HepG2 (cell line): ENCODE data around the gene TMEM121. TPM values are rescaled to one million over a fixed set of nuclear protein-coding genes. Genes with fewer than 3 reads are reported as not detected.
A peak's percentile ranks its signal among the peaks of the same experiment; 100 is the strongest.

Experiments used
- FOXA1 ChIP-seq, 2 experiments: fragments of 450-650 bp in 1 of 2; sonication (generic) in 1 of 2; formaldehyde crosslinking in 1 of 2; IDR thresholded peaks; 2 replicates each; pipeline versions ENCODE4 v1.4.0 to v1.6.1; 2016 to 2020; ENCODE audit warnings: missing genetic modification reagents in 1 of 2
- GABPB1 ChIP-seq: IDR thresholded peaks from 2 replicates; pipeline ENCODE4 v1.6.1; 2016; ENCODE audit warnings: mild to moderate bottlenecking, missing genetic modification reagents, moderate library complexity, missing compliant biosample characterization
- GATAD1 ChIP-seq: IDR thresholded peaks from 2 replicates; pipeline ENCODE4 v1.6.1; 2016; ENCODE audit warnings: missing genetic modification reagents, missing compliant biosample characterization
- HCFC1 ChIP-seq: fragments of 150-350 bp; IDR thresholded peaks from 2 replicates; pipeline ENCODE4 v1.6.1; 2014; ENCODE audit warnings: low read depth, low read length
- IRF2 ChIP-seq: IDR thresholded peaks from 2 replicates; pipeline ENCODE4 v1.6.1; 2018; ENCODE audit warnings: missing genetic modification reagents, missing compliant biosample characterization
- KLF16 ChIP-seq, 2 experiments: sonication (generic) in 1 of 2; formaldehyde crosslinking in 1 of 2; IDR thresholded peaks; 2 replicates each; pipeline versions ENCODE4 v1.6.1 to v1.8.0; 2016 to 2023; ENCODE audit warnings: missing genetic modification reagents in 2 of 2, missing compliant biosample characterization in 1 of 2
- LCORL ChIP-seq, 2 experiments: fragments of 450-650 bp in 1 of 2; sonication (generic) in 1 of 2; formaldehyde crosslinking in 1 of 2; IDR thresholded peaks; 2 replicates each; pipeline versions ENCODE4 v1.5.0 to v1.6.1; 2017 to 2020; ENCODE audit warnings: antibody characterized with exemption in 1 of 2, missing genetic modification reagents in 1 of 2
- MAZ ChIP-seq, 2 experiments: sonication (generic) in 1 of 2; formaldehyde crosslinking in 1 of 2; IDR thresholded peaks; 2 replicates each; pipeline versions ENCODE4 v1.5.0 to v1.6.1; 2012 to 2020; ENCODE audit warnings: low read depth in 2 of 2, mild to moderate bottlenecking in 2 of 2, borderline replicate concordance in 1 of 2, improper control_type of control experiment in 1 of 2, low read length in 1 of 2, missing genetic modification reagents in 1 of 2, moderate library complexity in 1 of 2
- SP1 ChIP-seq, 2 experiments: fragments of 450-650 bp in 1 of 2; sonication (generic) in 1 of 2; formaldehyde crosslinking in 1 of 2; IDR thresholded peaks; 2 replicates each; pipeline versions ENCODE4 v1.4.0 to v1.6.1; 2016 to 2020; ENCODE audit warnings: missing genetic modification reagents in 1 of 2
- SP5 ChIP-seq: IDR thresholded peaks from 2 replicates; pipeline ENCODE4 v1.6.1; 2016; ENCODE audit warnings: low read depth, borderline replicate concordance
- ZMAT3 ChIP-seq: sonication (generic); formaldehyde crosslinking; conservative IDR thresholded peaks from 2 replicates; pipeline ENCODE4 v1.7.0; 2021; ENCODE audit warnings: missing genetic modification reagents
- ZNF678 ChIP-seq: sonication (generic); formaldehyde crosslinking; IDR thresholded peaks from 2 replicates; pipeline ENCODE4 v1.4.0; 2020; ENCODE audit warnings: mild to moderate bottlenecking, missing genetic modification reagents
- polyA plus RNA-seq, 8 experiments: library from polyadenylated mRNA; depleted of rRNA in 3 of 8; stranded (reverse) in 7 of 8; unstranded in 1 of 8; fragments of >200 nt; fragmentation: Illumina TruSeq in 4 of 8; extraction: Trizol in 4 of 8; gene quantifications; 2 replicates each; pipeline versions ENCODE4 v1.2.1 to v1.2.3, GENCODE V29; 2011 to 2016; ENCODE audit warnings: low read depth in 4 of 8, missing spikeins in 1 of 8, mixed read lengths in 1 of 8; ENCODE audit not compliant: insufficient read depth in 1 of 8
- total RNA-seq, 5 experiments: library from RNA; depleted of rRNA; stranded (reverse); fragments of >200 nt; fragmentation: Illumina TruSeq; extraction: Trizol; gene quantifications; 2 replicates each; pipeline ENCODE4 v1.2.3, GENCODE V29; 2016; ENCODE audit warnings: low read depth in 1 of 5
- TF ChIP-seq, protein P1 (sequence below): sonication (generic); formaldehyde crosslinking; IDR thresholded peaks from 2 replicates; pipeline ENCODE4 v1.4.0; 2020; ENCODE audit warnings: missing genetic modification reagents
- TF ChIP-seq, protein P2 (sequence below): IDR thresholded peaks from 2 replicates; pipeline ENCODE4 v1.6.1; 2016; ENCODE audit warnings: control low read depth
- TF ChIP-seq, protein P3 (sequence below): sonication (generic); formaldehyde crosslinking; IDR thresholded peaks from 2 replicates; pipeline ENCODE4 v1.9.0; 2021; ENCODE audit warnings: mild to moderate bottlenecking, missing genetic modification reagents
- TF ChIP-seq, protein P4 (sequence below): sonication (generic); formaldehyde crosslinking; IDR thresholded peaks from 2 replicates; pipeline ENCODE4 v1.4.0; 2020; ENCODE audit warnings: mild to moderate bottlenecking, missing genetic modification reagents

TMEM121 gene
- total and polyA plus RNA-seq, 2 of the 13 experiments (the other 11 are each of a cell fraction or from before 2014, with no cell fraction given): 6.6 to 19.0 TPM

DNA sequence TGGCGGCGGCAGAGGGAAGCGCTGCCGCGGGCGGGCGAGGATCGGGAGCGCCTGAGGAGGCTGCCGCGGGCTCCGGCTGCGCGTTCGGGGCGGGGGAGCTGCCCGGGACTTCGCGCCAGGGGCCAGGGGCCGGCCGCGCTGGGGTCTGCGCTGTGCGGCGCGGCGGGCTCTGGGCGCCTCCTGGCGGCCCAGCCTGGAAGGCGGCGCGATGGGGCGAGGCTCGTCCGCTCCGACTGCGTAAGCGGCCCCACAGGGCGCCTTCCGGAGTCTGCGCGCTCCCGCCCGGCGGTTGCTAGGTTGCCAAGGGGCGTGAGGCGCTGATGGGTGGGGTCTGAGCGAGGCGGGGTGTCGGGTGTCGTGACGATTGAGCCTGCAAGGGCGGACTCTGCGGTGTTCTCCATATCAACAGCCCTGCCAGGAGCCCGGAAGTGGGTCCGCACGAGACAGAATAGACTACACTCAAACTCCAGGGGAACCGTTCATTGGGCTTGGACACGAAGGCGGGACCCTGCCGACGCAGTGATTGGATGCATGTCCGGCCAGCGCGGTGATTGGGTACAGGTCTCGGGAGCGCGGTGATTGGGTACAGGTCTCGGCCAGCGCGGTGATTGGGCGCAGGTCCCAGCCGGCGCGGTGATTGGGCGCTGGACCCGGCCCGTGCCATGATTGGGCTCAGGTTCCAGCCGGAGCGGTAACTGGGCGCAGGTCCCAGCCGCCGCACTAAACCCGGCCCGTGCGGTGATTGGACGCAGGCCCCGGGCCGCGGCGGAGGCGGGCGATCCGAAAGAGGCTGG lies 35.6 kb upstream of the TMEM121 start, which contains the start of gene TEDC1 (continued):
- TF ChIP-seq, protein P1, sequence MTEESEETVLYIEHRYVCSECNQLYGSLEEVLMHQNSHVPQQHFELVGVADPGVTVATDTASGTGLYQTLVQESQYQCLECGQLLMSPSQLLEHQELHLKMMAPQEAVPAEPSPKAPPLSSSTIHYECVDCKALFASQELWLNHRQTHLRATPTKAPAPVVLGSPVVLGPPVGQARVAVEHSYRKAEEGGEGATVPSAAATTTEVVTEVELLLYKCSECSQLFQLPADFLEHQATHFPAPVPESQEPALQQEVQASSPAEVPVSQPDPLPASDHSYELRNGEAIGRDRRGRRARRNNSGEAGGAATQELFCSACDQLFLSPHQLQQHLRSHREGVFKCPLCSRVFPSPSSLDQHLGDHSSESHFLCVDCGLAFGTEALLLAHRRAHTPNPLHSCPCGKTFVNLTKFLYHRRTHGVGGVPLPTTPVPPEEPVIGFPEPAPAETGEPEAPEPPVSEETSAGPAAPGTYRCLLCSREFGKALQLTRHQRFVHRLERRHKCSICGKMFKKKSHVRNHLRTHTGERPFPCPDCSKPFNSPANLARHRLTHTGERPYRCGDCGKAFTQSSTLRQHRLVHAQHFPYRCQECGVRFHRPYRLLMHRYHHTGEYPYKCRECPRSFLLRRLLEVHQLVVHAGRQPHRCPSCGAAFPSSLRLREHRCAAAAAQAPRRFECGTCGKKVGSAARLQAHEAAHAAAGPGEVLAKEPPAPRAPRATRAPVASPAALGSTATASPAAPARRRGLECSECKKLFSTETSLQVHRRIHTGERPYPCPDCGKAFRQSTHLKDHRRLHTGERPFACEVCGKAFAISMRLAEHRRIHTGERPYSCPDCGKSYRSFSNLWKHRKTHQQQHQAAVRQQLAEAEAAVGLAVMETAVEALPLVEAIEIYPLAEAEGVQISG (CRISPR knock-in tag): peak; percentile 84
- peak; percentile 85 for TF ChIP-seq MAZ (IDR thresholded peaks at IDR 0.05; ENCODE audit: borderline replicate concordance, low read depth, low read length)
- TF ChIP-seq MAZ (CRISPR knock-in tag; IDR thresholded peaks at IDR 0.05; ENCODE audit: low read depth): peak; percentile 92
- TF ChIP-seq, protein P2, sequence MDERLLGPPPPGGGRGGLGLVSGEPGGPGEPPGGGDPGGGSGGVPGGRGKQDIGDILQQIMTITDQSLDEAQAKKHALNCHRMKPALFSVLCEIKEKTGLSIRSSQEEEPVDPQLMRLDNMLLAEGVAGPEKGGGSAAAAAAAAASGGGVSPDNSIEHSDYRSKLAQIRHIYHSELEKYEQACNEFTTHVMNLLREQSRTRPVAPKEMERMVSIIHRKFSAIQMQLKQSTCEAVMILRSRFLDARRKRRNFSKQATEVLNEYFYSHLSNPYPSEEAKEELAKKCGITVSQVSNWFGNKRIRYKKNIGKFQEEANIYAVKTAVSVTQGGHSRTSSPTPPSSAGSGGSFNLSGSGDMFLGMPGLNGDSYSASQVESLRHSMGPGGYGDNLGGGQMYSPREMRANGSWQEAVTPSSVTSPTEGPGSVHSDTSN (CRISPR knock-in tag): no peak
- TF ChIP-seq SP1 (IDR thresholded peaks at IDR 0.05): no peak
- TF ChIP-seq SP1 (CRISPR knock-in tag; IDR thresholded peaks at IDR 0.05): peak; percentile 57; the same call in 1 of the 2 replicates
- peak; percentile 32; the same call in 1 of the 2 replicates for TF ChIP-seq HCFC1
- TF ChIP-seq KLF16 (CRISPR knock-in tag; IDR thresholded peaks at IDR 0.05): peak in 1 of 2 experiments; percentile 75; a peak in 2 of 4 replicates
- TF ChIP-seq GABPB1 (CRISPR knock-in tag): peak; percentile 95
- TF ChIP-seq ZMAT3 (CRISPR knock-in tag): peak; percentile 88; the same call in 1 of the 2 replicates
- no peak for TF ChIP-seq LCORL (IDR thresholded peaks at IDR 0.05)
- TF ChIP-seq LCORL (CRISPR knock-in tag; IDR thresholded peaks at IDR 0.05): peak; percentile 66; the same call in 1 of the 2 replicates
- peak; percentile 90 for TF ChIP-seq GATAD1 (CRISPR knock-in tag)
- peak; percentile 66 for TF ChIP-seq IRF2 (CRISPR knock-in tag)
- peak; percentile 49; the same call in 1 of the 2 replicates for TF ChIP-seq ZNF678
- peak; percentile 16; the same call in 1 of the 2 replicates for TF ChIP-seq SP5 (CRISPR knock-in tag)
- TF ChIP-seq, protein P3, sequence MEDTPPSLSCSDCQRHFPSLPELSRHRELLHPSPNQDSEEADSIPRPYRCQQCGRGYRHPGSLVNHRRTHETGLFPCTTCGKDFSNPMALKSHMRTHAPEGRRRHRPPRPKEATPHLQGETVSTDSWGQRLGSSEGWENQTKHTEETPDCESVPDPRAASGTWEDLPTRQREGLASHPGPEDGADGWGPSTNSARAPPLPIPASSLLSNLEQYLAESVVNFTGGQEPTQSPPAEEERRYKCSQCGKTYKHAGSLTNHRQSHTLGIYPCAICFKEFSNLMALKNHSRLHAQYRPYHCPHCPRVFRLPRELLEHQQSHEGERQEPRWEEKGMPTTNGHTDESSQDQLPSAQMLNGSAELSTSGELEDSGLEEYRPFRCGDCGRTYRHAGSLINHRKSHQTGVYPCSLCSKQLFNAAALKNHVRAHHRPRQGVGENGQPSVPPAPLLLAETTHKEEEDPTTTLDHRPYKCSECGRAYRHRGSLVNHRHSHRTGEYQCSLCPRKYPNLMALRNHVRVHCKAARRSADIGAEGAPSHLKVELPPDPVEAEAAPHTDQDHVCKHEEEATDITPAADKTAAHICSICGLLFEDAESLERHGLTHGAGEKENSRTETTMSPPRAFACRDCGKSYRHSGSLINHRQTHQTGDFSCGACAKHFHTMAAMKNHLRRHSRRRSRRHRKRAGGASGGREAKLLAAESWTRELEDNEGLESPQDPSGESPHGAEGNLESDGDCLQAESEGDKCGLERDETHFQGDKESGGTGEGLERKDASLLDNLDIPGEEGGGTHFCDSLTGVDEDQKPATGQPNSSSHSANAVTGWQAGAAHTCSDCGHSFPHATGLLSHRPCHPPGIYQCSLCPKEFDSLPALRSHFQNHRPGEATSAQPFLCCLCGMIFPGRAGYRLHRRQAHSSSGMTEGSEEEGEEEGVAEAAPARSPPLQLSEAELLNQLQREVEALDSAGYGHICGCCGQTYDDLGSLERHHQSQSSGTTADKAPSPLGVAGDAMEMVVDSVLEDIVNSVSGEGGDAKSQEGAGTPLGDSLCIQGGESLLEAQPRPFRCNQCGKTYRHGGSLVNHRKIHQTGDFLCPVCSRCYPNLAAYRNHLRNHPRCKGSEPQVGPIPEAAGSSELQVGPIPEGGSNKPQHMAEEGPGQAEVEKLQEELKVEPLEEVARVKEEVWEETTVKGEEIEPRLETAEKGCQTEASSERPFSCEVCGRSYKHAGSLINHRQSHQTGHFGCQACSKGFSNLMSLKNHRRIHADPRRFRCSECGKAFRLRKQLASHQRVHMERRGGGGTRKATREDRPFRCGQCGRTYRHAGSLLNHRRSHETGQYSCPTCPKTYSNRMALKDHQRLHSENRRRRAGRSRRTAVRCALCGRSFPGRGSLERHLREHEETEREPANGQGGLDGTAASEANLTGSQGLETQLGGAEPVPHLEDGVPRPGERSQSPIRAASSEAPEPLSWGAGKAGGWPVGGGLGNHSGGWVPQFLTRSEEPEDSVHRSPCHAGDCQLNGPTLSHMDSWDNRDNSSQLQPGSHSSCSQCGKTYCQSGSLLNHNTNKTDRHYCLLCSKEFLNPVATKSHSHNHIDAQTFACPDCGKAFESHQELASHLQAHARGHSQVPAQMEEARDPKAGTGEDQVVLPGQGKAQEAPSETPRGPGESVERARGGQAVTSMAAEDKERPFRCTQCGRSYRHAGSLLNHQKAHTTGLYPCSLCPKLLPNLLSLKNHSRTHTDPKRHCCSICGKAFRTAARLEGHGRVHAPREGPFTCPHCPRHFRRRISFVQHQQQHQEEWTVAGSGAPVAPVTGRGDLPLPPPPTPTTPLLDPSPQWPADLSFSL (CRISPR knock-in tag): no peak
- no peak for TF ChIP-seq FOXA1 (IDR thresholded peaks at IDR 0.05)
- peak; percentile 56 for TF ChIP-seq FOXA1 (CRISPR knock-in tag; IDR thresholded peaks at IDR 0.05)
- TF ChIP-seq, protein P4, sequence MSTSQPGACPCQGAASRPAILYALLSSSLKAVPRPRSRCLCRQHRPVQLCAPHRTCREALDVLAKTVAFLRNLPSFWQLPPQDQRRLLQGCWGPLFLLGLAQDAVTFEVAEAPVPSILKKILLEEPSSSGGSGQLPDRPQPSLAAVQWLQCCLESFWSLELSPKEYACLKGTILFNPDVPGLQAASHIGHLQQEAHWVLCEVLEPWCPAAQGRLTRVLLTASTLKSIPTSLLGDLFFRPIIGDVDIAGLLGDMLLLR (CRISPR knock-in tag): no peak
